ENCODE data around the gene UNC45A. TPM values are rescaled to one million over a fixed set of nuclear protein-coding genes. Genes with fewer than 3 reads are reported as not detected.
A peak's percentile ranks its signal among the peaks of the same experiment; 100 is the strongest.

The UNC45A gene
- total and polyA plus RNA-seq, 10 donors = 32.2 to 59.5 (median 42.3) TPM

- DNase-seq = peak; percentile 69
- intact Hi-C loops (cut with DNase I; ENCODE audit: low total_unique reads) = no loop called here
- WGBS, 5 donors = 65 to 80% (median 75%) methylated on average over 16 to 18 of the region's 18 CpGs
- Histone ChIP-seq H3K9me3 (no peaks in the 10 kb centered on the region), H3K4me3 (peak overlapping the region; percentile 57 to 92 (median 74)), H3K27ac (peak overlapping the region; percentile 88 to 99 (median 95)), H3K4me1 (peaks cover 15 to 48% (median 25%) of the 10 kb centered on the region in 6 donors), H3K36me3 (peaks cover 0 to 46% (median 42%) of the 10 kb centered on the region in 6 donors), H3K27me3 (replicated peaks in 1 of 7) (no peaks in the 10 kb centered on the region)
- TF ChIP-seq CTCF (IDR thresholded peaks at IDR 0.05 in 8 of 11, conservative IDR thresholded peaks at IDR 0.05 in 3 of 11) = no peak
- no peak for TF ChIP-seq POLR2AphosphoS5 (IDR thresholded peaks at IDR 0.05)
- TF ChIP-seq POLR2A (IDR thresholded peaks at IDR 0.05) = no peak
Observed at GRCh38 chr15:90903733-90904536, 31.1 kb upstream of the UNC45A start.

- H3K27me3 ChIP-seq (replicated peaks in 1 of 7) = no peaks in the 10 kb centered on the region
- TF ChIP-seq POLR2AphosphoS5 (IDR thresholded peaks at IDR 0.05) (no peak), POLR2A (IDR thresholded peaks at IDR 0.05) (no peak), CTCF (IDR thresholded peaks at IDR 0.05 in 8 of 11, conservative IDR thresholded peaks at IDR 0.05 in 3 of 11) (no peak)
- H3K27ac ChIP-seq = no peak overlapping the region
- peaks cover 0 to 54% (median 50%) of the 10 kb centered on the region in 6 donors for H3K36me3 ChIP-seq
- intact Hi-C loops (cut with DNase I; ENCODE audit: low total_unique reads) = no loop called here
- no peaks in the 10 kb centered on the region for H3K9me3 ChIP-seq
- no peak for DNase-seq
- H3K4me3 ChIP-seq = no peak overlapping the region
- WGBS, 5 donors = 95 to 100% (median 97%) methylated on average over 3 to 9 of the region's 9 CpGs
- H3K4me1 ChIP-seq = peaks cover 15 to 49% (median 26%) of the 10 kb centered on the region in 6 donors
Observed at GRCh38 chr15:90904746-90905145, 30.3 kb upstream of the UNC45A start.

GRCh38 chr15:90905306-90906180 lies 29.5 kb upstream of the UNC45A start:
- intact Hi-C loops (cut with DNase I; ENCODE audit: low total_unique reads) = no loop called here
- DNase-seq = peak; percentile 65
- H3K9me3 ChIP-seq = no peaks in the 10 kb centered on the region
- no peak for TF ChIP-seq POLR2A (IDR thresholded peaks at IDR 0.05)
- TF ChIP-seq CTCF (IDR thresholded peaks at IDR 0.05 in 8 of 11, conservative IDR thresholded peaks at IDR 0.05 in 3 of 11) = no peak
- no peak for TF ChIP-seq POLR2AphosphoS5 (IDR thresholded peaks at IDR 0.05)
- peaks cover 15 to 57% (median 28%) of the 10 kb centered on the region in 6 donors for H3K4me1 ChIP-seq
- WGBS, 5 donors = 92 to 98% (median 94%) methylated on average over 24 to 28 of the region's 28 CpGs
- no peak overlapping the region for H3K4me3 ChIP-seq
- peaks cover 0 to 62% (median 58%) of the 10 kb centered on the region in 6 donors for H3K36me3 ChIP-seq
- H3K27me3 ChIP-seq (replicated peaks in 1 of 7) = no peaks in the 10 kb centered on the region
- H3K27ac ChIP-seq = no peak overlapping the region
